NCI-H2029 treated with DMSO at 0.1 percent for 48 hours (cell line): ENCODE results near the gene ACOX1.
"Not testable (repeated sequence)": the region's sequence is repeated elsewhere in the genome, so short reads cannot be mapped to it uniquely, and the experiment has no call there.

Experiments
- DNase-seq: peaks from one replicate; lab custom pipeline; 2025; lab: John Stamatoyannopoulos, UW

The ACOX1 gene

DNA sequence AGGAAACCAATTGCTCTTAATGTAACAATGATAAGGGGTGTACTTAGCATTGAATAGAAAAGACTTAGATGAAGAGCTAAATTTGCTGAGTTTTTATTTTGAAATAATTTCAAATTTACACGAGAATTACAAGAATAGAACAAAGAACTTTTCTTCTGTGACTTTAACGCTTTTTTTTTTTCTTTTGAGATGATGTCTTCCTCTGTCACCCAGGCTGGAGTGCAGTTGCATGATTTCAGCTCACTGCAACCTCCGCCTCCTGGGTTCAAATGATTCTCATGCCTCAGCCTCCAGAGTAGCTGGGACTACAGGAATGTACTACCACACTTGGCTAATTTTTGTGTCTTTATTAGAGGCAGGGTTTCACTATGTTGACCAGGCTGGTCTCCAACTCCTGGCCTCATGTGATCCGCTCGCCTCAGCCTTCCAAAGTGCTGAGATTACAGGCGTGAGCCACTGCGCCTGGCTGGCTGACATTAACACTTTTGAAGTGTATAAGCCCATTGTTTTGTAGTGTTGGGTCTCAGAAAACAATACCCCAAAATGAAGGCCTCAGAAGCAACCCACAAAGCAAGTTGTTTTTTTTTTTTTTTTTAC is 2.2 kb upstream of the ACOX1 start:
- DNase-seq: no peak

DNA sequence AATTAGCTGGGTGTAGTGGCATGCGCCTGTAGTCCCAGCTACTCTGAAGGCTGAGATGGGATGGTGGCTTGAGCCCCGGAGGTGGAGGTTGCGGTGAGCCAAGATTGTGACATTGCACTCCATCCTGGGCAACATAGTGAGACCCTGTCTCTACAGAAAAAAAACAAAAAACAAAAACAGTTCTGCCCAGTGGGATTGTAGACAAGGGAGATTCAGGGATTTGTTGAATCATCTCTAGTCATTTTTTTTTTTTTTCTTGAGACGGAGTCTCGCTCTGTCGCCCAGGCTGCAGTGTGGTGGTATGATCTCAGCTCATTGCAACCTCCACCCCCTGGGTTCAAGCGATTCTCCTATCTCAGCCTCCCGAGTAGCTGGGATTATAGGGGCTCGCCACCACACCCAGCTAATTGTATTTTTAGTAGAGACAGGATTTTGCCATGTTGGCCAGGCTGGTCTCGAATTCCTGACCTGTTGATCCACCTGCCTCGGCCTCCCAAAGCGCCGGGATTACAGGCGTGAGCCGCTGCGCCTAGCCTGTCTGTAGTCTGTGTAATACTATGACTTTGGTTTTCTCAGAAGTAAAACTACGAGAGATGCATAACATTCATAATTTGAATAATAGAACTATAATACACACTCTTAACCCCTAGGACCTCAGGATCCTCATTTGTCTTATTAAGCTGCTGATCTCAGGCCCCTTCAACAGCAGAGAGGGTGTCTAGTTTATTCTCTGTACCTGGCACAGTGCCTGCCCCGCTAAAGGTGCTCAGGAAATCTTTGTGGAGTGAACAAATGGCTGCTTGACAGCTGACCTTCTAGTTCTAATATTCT is 1.4 kb upstream of the ACOX1 start:
- DNase-seq: peak; percentile 21

DNA sequence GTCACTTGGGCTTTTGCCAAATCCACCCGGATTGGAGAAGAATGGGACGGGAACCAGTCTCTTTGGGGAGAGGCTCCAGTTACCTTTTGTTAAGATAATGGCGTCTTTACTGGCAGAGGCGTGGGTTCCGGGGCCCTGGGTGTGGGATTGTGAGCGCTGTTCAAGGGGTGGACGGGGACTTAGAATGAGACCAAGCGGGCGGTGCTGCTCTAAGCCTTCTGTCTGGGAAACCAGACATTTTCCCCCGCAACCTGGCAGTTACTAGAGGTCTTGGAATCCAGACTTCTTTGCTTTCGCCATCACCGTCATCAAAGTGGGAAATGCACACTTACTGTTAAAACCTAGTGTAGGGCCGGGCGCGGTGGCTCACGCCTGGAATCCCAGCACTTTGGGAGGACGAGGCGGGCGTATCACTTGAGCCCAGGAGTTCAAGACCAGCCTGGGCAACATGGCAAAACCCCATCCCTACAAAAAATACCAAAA is 780 bp upstream of the ACOX1 start:
- peak; percentile 90 for DNase-seq

DNA sequence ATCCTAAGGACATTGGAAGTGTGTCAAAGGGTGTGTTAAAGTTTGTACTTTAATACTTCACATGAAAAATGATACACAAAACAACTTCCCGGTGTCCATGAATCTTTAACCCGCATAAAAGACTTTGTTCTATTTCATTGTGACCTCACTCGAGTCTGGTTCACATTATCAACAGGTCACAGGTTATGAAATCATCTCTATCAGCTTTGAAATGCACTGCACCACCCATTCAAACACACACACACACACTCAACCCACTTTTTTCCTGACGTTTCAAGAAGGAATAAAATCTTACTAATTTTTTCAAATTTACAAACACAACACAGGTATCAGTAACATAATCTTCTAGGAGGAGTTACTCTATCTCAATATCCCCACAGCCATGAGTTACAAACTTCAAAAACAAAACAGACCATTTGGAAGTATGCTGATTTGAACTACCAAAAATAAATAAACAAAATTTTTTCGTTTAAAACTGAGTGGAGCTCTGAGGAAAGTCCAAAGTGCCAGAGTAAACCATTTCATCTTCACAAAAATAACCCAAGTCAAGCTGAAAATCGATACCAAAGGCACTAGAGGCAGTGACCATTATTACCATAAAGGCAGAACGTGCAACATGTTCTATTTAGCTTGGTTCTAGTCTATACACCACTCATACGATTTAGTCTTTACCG is 2.7 kb downstream of the ACOX1 start:
- no peak for DNase-seq

DNA sequence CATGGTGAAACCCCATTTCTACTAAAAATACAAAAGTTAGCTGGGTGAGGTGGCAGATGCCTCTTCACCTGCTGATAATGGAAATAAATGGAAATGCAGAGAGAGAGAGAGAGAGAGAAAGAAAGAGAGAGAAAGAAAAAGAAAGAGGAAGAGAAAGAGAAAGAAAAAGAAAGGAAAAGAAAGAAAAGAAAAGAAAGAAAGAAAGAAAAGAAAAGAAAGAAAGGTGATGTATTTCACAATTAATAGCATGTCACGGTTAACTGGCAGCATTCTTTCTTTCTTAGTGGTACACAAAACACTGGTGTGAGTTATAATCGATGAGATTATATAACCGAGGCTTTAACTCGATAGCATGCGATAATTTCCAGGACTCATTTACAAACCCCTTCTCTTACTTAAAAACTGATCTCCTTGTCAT is 3.2 kb downstream of the ACOX1 start:
- DNase-seq: no peak

DNA sequence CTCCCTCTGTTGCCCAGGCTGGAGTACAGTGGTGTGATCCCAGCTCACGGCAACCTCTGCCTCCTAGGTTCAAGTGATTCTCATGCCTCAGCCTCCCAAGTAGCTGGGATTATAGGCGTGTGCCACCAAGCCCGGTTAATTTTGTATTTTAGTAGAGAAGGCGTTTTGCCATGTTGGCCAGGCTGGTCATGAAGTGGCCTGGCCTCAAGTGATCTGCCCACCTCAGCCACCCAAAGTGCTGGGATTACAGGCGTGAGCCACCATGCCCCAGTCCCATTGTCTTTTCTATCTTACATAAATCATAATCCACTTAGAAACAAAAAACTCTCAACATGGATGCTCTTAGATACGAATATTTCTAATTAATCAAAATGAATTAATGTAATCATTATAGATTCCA is 3.8 kb downstream of the ACOX1 start:
- DNase-seq: not testable (repeated sequence)

DNA sequence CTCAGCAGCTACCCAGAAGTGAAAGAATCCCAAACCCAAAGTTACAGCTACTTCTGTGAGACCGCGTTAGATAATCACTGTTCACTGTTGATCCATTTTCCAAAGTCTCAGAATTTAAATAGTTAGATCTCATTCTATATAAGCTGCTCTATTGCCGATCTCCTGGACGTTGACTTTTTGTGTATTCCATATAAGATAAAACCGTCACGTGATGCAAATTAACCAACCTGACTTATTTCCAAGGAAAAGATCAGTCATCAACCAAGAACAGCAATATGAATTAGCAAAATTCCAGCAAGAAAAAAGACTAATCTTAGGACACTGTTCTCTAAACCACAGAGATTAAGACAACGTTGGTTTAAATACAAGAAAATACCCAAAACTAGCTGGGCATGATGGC is 8.3 kb downstream of the ACOX1 start:
- no peak for DNase-seq

DNA sequence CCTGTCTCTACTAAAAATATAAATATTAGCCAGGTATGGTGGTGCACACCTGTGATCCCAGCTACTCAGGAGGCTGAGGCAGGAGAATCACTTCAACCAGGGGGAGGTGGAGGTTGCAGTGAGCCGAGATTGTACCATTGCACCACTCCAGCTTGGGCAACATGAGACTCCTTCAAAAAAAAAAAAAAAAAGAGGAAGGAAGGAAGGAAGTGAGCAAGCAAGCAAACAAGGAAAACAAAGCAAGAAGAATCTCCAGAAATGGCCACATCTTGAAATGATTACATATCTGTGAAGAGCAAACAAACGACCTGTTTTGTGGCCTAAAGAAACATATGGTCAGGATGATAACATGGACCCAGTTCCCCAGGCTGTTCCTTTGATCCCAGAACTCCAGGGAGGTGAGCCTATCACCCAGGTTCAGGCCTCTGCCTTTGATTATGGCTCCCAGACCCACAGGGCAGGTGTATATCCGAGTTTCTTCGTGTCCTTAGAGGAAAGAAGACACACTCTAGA is 8.9 kb downstream of the ACOX1 start:
- DNase-seq: no peak

DNA sequence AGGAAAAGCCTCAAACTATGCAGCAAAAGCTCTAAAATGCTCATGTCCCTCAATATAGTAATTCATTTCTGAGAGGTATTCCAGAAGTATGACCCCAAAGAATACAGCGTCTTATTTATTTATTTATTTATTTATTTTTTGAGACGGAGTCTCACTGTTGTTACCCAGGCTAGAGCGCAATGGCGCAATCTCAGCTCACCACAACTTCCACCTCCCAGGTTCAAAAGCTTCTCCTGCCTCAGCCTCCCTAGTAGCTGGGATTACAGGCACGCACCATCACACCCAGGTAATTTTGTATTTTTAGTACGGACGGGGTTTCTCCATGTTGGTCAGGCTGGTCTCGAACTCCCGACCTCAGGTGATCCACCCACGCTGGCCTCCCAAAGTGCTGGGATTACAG is 9.9 kb downstream of the ACOX1 start:
- DNase-seq: not testable (repeated sequence)

DNA sequence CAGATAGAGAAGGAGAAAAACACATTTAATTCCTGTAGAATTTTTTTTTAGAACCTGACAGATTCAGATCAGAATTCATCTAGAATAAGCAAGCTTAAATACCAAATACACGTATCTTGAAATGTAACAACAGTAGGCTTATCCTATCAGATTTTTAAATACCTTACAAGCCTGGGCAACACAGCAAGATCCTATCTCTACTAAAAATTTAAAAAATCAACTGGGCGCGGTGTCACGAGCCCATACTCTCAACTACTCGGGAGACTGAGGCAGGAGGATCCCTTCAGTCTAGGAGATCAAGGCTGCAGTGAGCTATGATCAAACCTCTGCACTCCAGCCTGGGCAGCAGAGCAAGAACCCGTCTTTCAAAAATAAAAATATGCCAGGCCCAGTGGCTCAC is 13.5 kb downstream of the ACOX1 start:
- no peak for DNase-seq

DNA sequence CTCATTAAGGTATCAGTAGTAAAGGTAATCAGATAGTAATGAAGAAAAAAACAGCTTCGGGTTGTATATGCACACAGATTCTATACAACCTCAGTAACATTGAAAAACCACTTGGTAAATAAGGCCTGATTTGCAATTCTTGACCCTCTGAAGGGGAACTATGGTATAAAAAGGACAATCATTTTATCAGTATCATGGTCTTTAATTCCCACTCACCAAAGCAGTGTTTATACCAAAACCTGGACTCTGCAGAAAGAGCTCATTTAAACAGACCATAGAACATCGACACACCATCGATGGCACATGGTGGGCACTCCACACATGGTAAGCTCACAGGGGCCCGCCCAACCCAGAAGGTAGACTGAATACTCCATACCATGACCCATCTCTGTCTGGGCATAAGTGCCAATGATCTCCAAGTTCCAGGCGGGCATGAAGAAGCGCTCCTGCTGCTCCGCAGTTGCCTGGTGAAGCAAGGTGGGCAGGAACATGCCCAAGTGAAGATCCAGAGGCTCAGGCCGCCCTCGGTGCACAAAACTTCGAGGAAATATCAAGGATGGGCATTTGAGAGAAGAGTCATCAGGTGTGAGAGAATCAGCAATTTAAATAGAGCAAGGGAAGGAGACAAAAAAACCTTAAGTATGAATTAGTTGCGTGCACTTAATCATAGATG is 19.0 kb downstream of the ACOX1 start:
- DNase-seq: no peak

DNA sequence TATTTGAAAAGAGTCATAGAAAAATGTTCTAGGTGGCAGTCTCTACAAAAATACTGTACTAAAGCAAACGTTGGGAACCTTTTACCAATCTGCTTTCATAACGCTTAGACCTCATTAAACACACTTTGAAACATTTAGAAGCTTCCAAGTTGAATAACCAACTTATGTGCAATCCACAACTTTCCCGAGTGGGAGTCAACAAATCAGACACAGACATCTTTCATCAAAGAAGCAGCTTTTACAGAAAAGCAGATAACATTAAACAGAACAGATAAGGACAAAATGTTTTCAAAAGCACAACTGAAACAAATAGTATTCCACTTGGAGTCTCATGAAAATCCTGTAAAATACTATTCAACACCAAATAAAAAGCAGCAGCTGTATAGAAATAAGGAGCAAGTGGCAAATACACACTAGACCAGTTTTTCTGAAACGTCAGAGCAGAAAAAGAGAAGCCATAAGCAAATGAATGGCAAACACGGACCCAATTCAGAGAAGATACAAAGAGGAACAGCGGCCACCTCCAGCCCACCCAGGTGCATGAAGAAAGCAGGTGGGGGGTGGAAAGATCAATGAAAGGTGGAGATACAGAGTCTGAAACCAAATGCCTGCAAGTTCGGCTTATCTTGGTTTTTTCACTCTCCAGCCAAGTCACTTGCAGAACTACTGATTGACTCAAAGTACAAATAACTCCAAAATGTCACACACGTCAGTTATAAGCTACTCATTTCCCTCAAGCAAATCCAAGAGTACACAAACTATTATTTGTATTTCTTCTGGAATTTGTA is 19.7 kb downstream of the ACOX1 start:
- DNase-seq: no peak

DNA sequence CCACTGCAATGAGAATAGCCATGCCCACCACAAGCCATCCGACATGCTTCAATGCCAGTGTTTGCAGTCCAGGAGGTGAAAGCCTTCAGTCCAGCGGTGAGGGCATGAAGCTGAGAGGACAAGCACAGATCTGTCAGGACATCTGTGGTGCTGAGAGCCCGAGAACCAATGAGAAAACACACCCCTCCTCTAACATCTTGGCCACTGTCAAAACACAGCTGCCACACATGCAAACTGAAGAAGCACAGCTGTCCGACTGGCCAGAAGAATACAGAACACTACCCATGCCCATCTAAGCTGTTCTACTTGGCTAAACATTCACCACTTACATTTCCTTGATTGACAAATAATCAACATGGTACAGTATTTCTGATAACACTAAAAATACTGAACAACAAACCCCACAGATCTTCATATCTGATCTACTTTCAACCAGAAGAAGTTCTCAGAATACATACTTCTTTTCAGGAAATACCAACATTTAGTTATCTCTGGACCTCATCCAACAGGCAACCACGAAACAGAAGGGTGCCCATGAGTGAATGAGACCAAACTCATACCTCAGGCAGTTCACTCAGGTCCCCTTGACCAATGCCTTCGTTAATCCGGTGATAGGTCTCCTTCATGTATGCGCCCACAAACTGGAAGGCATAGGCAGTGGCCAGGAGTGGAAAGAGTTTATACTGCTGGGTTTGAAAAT is 28.0 kb downstream of the ACOX1 start:
- no peak for DNase-seq

DNA sequence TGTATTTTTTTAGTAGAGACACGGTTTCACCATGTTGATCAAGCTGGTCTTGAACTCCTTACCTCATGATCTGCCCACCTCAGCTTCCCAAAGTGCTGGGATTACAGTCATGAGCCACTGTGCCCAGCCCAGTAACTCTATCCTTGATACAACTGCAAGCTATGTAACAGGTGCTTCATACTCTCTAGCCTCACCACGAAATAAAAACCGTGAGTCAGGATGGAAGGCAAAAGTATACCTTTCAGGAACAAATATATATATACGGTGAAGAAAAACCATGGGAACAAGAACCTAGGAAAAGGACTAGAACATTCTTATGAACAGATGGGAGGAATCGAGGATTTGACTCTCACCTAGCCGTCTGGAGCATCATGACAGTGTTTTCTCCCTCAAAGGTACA is 28.5 kb downstream of the ACOX1 start:
- no peak for DNase-seq

DNA sequence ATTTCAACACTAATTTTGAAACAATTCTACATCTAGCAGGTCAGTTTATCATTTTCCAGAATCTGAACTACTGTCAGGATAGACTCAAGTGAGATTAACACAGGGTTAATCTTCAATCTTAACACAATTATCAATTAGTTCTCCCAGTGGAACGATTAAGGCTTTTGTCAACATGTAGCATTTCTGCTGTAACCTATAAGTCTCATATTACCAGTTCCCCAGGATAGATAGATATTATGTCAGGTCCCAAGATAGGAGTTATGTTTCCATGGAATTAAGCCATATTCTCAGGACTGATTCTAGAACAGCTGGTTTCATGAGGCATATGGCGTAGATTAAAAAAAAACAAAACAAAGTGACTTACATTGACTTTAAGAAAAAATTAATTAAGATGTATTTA is 33.8 kb downstream of the ACOX1 start:
- DNase-seq: no peak

DNA sequence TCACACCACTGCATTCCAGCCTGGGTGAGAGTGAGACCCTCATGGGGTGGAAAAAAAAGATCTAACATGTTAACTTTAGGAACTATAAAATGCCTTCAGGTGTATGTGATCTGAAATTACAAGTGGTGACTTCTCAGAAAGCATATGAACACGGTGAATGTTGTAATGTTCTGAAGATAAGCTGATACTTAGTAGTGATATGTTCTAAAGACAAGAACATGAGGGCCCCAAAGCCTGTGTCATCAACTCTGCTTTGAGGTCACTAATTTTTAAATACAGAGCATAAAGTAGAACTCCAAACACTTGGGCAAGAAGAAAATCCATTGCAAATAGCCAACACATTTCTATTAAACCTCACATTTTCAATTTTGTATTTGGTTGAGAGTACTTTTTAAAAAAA is 35.5 kb downstream of the ACOX1 start:
- DNase-seq: no peak

DNA sequence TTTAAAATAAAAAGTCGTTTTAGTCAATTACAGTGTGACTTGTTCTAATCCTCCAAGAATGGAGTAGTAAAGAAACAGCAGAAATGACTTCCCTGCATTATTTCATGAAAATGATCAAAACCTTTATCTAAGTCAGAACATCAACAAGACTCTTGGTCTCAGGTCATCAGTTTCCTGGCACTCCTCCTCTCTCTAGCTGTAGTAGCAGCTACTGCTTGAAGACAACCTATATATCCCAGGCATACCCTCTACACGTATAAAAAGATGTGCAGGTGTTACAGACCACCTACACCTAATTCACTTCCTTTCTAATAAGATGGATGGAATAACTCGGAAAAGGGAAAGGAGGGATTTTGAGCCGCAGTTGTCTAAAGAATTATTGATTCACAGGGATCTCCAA is 36.5 kb downstream of the ACOX1 start:
- DNase-seq: no peak

DNA sequence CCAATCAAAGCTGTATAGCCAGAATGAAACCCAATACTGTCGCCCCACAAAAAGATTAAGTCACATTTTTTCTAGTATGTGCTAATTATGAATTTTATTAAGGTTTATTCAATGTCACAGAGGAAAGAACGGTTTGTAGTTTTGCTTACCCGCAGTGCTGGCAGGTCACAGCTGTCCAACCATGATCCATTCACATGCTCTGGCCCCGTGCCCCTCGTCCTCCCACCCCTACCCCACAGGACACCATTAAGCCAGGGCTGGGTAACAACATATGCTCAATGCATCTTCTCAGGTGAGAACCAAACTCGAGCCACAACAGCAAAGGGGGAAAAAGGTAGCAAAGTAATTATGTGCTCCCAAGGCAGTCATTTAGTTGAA is 37.5 kb downstream of the ACOX1 start:
- no peak for DNase-seq

DNA sequence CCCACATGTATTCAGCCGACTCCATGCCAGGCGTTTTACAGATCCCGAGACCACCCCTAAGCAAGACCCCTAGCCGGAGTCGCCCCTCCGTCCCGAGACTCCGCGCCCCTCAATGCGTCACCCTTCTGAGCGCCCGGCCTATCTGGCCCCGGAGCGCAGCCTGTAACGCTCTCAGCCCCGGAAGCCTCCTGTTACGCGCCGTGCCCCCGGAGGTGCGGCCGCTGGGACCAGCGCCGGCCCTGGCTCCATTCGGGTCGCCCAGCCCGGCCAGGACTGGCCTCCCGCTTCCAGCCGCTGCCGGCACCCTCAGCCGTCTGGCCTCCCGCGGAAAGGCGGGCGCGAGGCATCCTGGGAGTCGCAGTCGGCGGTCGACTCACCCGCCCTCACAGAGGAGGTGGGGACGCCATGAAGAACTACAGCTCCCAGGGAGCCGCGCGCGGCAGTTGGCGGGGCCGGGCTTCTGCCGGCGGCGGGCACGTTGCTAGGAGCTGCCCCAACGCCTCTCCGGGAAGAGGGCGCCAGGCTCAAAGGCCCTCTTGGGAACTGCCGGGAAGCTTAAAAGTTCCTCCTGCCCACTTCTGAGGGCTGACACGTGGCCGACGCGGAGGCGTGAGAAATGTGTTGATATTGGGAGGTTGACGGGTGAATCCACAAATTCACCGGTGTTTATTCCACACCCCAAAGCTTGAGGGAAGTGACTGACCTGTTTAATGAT is 38.1 kb downstream of the ACOX1 start, which contains the start of gene FBF1:
FBF1 (minus strand) TSS at position 316 of the 715 bp plus-strand sequence. CDS start 2,893 bp downstream, outside the sequence.
- peak; percentile 59 for DNase-seq

DNA sequence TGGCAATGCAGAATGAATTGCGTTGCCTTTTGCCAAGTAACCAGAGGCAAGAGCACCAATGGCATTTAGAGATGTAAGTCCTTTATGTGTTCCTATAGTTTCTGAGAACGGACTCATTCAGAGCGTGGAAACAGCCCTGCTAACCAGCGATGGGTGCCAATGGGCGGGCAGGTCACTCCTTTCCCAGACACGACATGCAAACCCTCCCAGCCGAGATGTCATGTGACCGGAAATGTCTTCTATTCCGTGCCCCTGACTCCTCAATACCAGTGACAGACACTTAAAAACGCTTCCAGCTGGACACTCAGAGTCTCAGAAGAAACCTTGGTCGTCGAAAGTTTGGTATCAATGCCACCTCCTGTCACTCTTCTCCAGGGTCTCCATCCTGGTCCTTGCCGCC is 41.3 kb downstream of the ACOX1 start:
- DNase-seq: peak; percentile 4
